IMR-90 (cell line): ENCODE data around the gene PDIA2. TPM values are rescaled to one million over a fixed set of nuclear protein-coding genes. Genes with fewer than 3 reads are reported as not detected.

Source experiments
- ATAC-seq: fragments of 200-7000 bp; cut with Tn5 transposase; 2 replicates; pipeline ENCODE4 v1.9.1; 2020; ENCODE audit warnings: low read depth, mild to moderate bottlenecking, moderate library complexity
- BruUV-seq: library from RNA; stranded (reverse); fragments of 400-500 nt; replicated peaks from 2 replicates; lab custom pipeline; 2021; lab: Mats Ljungman, UMichigan
- CTCF ChIA-PET: fragments of 300-600 bp; formaldehyde crosslinking; extraction: SDS; loops from one replicate; lab custom pipeline; 2021; ENCODE audit warnings: antibody characterized with exemption; lab: Yijun Ruan, JAX
- POLR2A ChIA-PET: fragments of 300-600 bp; sonication (Branson Sonifier 250); formaldehyde crosslinking; loops from one replicate; lab custom pipeline; 2022; ENCODE audit warnings: antibody characterized with exemption; ENCODE audit not compliant: unreplicated experiment; lab: Charles Lee
- DNase-seq: peaks from one replicate; pipeline ENCODE4 v3.0.0; 2013
- H2AFZ ChIP-seq: replicated peaks from 2 replicates; pipeline ENCODE3; 2013; ENCODE audit warnings: low read length, mild to moderate bottlenecking; ENCODE audit not compliant: poor library complexity
- H2AK5ac ChIP-seq: 2 replicates; pipeline ENCODE4 v1.6.1; 2013; ENCODE audit warnings: low read depth, low read length, inconsistent platforms
- H2AK9ac ChIP-seq: replicated peaks from 2 replicates; pipeline ENCODE3; 2013; ENCODE audit warnings: mild to moderate bottlenecking, low read depth, low read length, moderate library complexity; ENCODE audit not compliant: poor library complexity
- H2BK120ac ChIP-seq: 2 replicates; pipeline ENCODE4 v1.6.1; 2013; ENCODE audit warnings: low read depth, low read length, inconsistent platforms
- H2BK15ac ChIP-seq: 3 replicates; pipeline ENCODE4 v1.6.1; 2013; ENCODE audit warnings: low read depth, low read length, inconsistent platforms
- H2BK20ac ChIP-seq: 2 replicates; pipeline ENCODE4 v1.6.1; 2013; ENCODE audit warnings: low read depth, mild to moderate bottlenecking, inconsistent platforms, low read length, moderate library complexity
- H2BK5ac ChIP-seq: 2 replicates; pipeline ENCODE4 v1.6.1; 2013; ENCODE audit warnings: mild to moderate bottlenecking, low read depth, low read length, inconsistent platforms; ENCODE audit not compliant: poor library complexity, severe bottlenecking
- H3K14ac ChIP-seq: replicated peaks from 2 replicates; pipeline ENCODE4 v1.6.1; 2013; ENCODE audit warnings: low read depth, low read length, inconsistent platforms
- H3K18ac ChIP-seq: 2 replicates; pipeline ENCODE4 v1.6.1; 2013; ENCODE audit warnings: low read depth, low read length, control low read depth
- H3K23ac ChIP-seq: 2 replicates; pipeline ENCODE4 v1.6.1; 2013; ENCODE audit warnings: low read depth, low read length, inconsistent platforms
- H3K27ac ChIP-seq: 2 replicates; pipeline ENCODE4 v1.5.1; 2013; ENCODE audit warnings: mild to moderate bottlenecking, control low read depth, low read length; ENCODE audit not compliant: insufficient read depth
- H3K27me3 ChIP-seq: 2 replicates; pipeline ENCODE4 v1.6.1; 2013; ENCODE audit warnings: low read length; ENCODE audit not compliant: control insufficient read depth, insufficient read depth
- H3K36me3 ChIP-seq: 2 replicates; pipeline ENCODE4 v1.6.1; 2013; ENCODE audit warnings: low read length, mixed read lengths; ENCODE audit not compliant: control insufficient read depth, insufficient read depth
- H3K4ac ChIP-seq: 2 replicates; pipeline ENCODE4 v1.6.1; 2013; ENCODE audit warnings: low read depth, low read length, inconsistent platforms
- H3K4me1 ChIP-seq: 2 replicates; pipeline ENCODE4 v1.6.1; 2013; ENCODE audit warnings: low read length, mixed read lengths; ENCODE audit not compliant: control insufficient read depth, insufficient read depth
- H3K4me2 ChIP-seq: 2 replicates; pipeline ENCODE4 v1.6.1; 2013; ENCODE audit warnings: low read depth, mild to moderate bottlenecking, control low read depth, low read length, moderate library complexity
- H3K4me3 ChIP-seq: 2 replicates; pipeline ENCODE4 v1.5.1; 2013; ENCODE audit warnings: low read depth, mild to moderate bottlenecking, control low read depth, low read length, moderate library complexity; ENCODE audit not compliant: insufficient read depth
- H3K56ac ChIP-seq: 2 replicates; pipeline ENCODE4 v1.6.1; 2013; ENCODE audit warnings: low read length, inconsistent platforms; ENCODE audit not compliant: insufficient read depth; ENCODE audit errors: extremely low read depth
- H3K79me1 ChIP-seq, 2 experiments: 2 replicates each; pipeline ENCODE4 v1.6.1; 2013; ENCODE audit warnings: low read length in 2 of 2, inconsistent platforms in 1 of 2, low read depth in 1 of 2
- H3K9ac ChIP-seq: 2 replicates; pipeline ENCODE4 v1.6.1; 2013; ENCODE audit warnings: low read depth, low read length, control low read depth
- H3K9me1 ChIP-seq: 2 replicates; pipeline ENCODE4 v1.6.1; 2013; ENCODE audit warnings: low read length, inconsistent platforms; ENCODE audit not compliant: insufficient read depth
- H3K9me3 ChIP-seq: 2 replicates; pipeline ENCODE4 v1.6.1; 2013; ENCODE audit warnings: low read length; ENCODE audit not compliant: control insufficient read depth, insufficient read depth
- H4K20me1 ChIP-seq: 2 replicates; pipeline ENCODE4 v1.6.1; 2013; ENCODE audit warnings: low read length, inconsistent platforms; ENCODE audit not compliant: insufficient read depth
- H4K5ac ChIP-seq: 2 replicates; pipeline ENCODE4 v1.6.1; 2013; ENCODE audit warnings: mild to moderate bottlenecking, low read depth, low read length, control low read depth
- H4K8ac ChIP-seq, 2 experiments: 2 replicates each; pipeline ENCODE4 v1.6.1; 2013; ENCODE audit warnings: low read depth in 2 of 2, low read length in 2 of 2, control low read depth in 1 of 2, inconsistent platforms in 1 of 2
- H4K91ac ChIP-seq: 2 replicates; pipeline ENCODE4 v1.6.1; 2013; ENCODE audit warnings: low read depth, low read length, inconsistent platforms; ENCODE audit not compliant: insufficient read depth
- BHLHE40 ChIP-seq: fragments of 150-350 bp; IDR thresholded peaks from 2 replicates; pipeline ENCODE4 v1.6.1; 2016; ENCODE audit warnings: mild to moderate bottlenecking, low read depth, low read length
- CEBPB ChIP-seq: IDR thresholded peaks from 2 replicates; pipeline ENCODE4 v1.6.1; 2012; ENCODE audit warnings: low read depth, low read length, improper control_type of control experiment
- CHD1 ChIP-seq: IDR thresholded peaks from 2 replicates; pipeline ENCODE4 v1.6.1; 2012; ENCODE audit warnings: low read depth, low read length, improper control_type of control experiment
- CTCF ChIP-seq: conservative IDR thresholded peaks from 2 replicates; pipeline ENCODE4 v1.5.1; 2012; ENCODE audit warnings: mild to moderate bottlenecking, low read depth, low read length, improper control_type of control experiment
- ELK1 ChIP-seq: fragments of 150-350 bp; IDR thresholded peaks from 2 replicates; pipeline ENCODE4 v1.6.1; 2016; ENCODE audit warnings: low read depth, mild to moderate bottlenecking, low read length, moderate library complexity, borderline replicate concordance
- FOS ChIP-seq: fragments of 150-350 bp; IDR thresholded peaks from 2 replicates; pipeline ENCODE4 v1.6.1; 2016; ENCODE audit warnings: low read depth, low read length
- MAFK ChIP-seq: IDR thresholded peaks from 2 replicates; pipeline ENCODE4 v1.6.1; 2012; ENCODE audit warnings: low read depth, low read length, improper control_type of control experiment
- MAZ ChIP-seq: IDR thresholded peaks from 2 replicates; pipeline ENCODE4 v1.6.1; 2012; ENCODE audit warnings: low read depth, mild to moderate bottlenecking, low read length, improper control_type of control experiment, moderate library complexity, borderline replicate concordance
- MXI1 ChIP-seq: IDR thresholded peaks from 2 replicates; pipeline ENCODE4 v1.6.1; 2012; ENCODE audit warnings: low read depth, mild to moderate bottlenecking, low read length, moderate library complexity, borderline replicate concordance
- NFE2L2 ChIP-seq: fragments of 150-350 bp; IDR thresholded peaks from 2 replicates; pipeline ENCODE4 v1.6.1; 2016; ENCODE audit warnings: low read depth, mild to moderate bottlenecking, low read length
- POLR2A ChIP-seq: IDR thresholded peaks from 2 replicates; pipeline ENCODE4 v1.6.1; 2012; ENCODE audit warnings: mild to moderate bottlenecking, low read depth, low read length
- RAD21 ChIP-seq: IDR thresholded peaks from 2 replicates; pipeline ENCODE4 v1.6.1; 2012; ENCODE audit warnings: low read length, improper control_type of control experiment
- RCOR1 ChIP-seq: IDR thresholded peaks from 2 replicates; pipeline ENCODE4 v1.6.1; 2012; ENCODE audit warnings: mild to moderate bottlenecking, low read length, improper control_type of control experiment; ENCODE audit not compliant: insufficient replicate concordance
- RFX5 ChIP-seq: IDR thresholded peaks from 2 replicates; pipeline ENCODE4 v1.8.0; 2012; ENCODE audit warnings: low read depth, mild to moderate bottlenecking, low read length, moderate library complexity
- SMC3 ChIP-seq: fragments of 150-350 bp; IDR thresholded peaks from 2 replicates; pipeline ENCODE4 v1.6.1; 2016; ENCODE audit warnings: low read depth, mild to moderate bottlenecking, antibody characterized with exemption, low read length, moderate library complexity
- USF2 ChIP-seq: fragments of 150-350 bp; IDR thresholded peaks from 2 replicates; pipeline ENCODE4 v1.6.1; 2017; ENCODE audit warnings: mild to moderate bottlenecking, antibody characterized with exemption, low read length, low read depth
- WGBS, 2 experiments: methylation state at CpG; one replicate each; pipeline versions ENCODE4 v1.1.5 to v1.1.7; 2013; ENCODE audit warnings: missing lambda C conversion rate in 2 of 2; ENCODE audit not compliant: insufficient read length in 1 of 2; ENCODE audit errors: extremely low coverage in 2 of 2; 5-methylcytosine and 5-hydroxymethylcytosine counted together
- dilution Hi-C: fragments of 300-500 bp; cut with HindIII; formaldehyde crosslinking; loops from one replicate; pipeline ENCODE4 v1.14.3; 2018; ENCODE audit warnings: low sequenced_read_pairs; ENCODE audit not compliant: unreplicated experiment
- in situ Hi-C: fragments of 300-500 bp; cut with MboI; formaldehyde crosslinking; loops from 3 replicates; pipeline ENCODE4 v1.14.3; 2019; ENCODE audit warnings: low sequenced_read_pairs, inconsistent platforms, mixed read lengths
- intact Hi-C: fragments of 100-400 bp; cut with micrococcal nuclease; formaldehyde crosslinking; loops from 2 replicates; pipeline ENCODE4 v1.10.0; 2022
- polyA plus RNA-seq, 3 experiments: library from polyadenylated mRNA; depleted of rRNA; stranded (reverse); fragments of >200 nt; gene quantifications; 2 replicates each; pipeline ENCODE4 v1.2.3, GENCODE V29; 2012; ENCODE audit warnings: low replicate concordance in 1 of 3
- total RNA-seq: library from RNA; depleted of rRNA; stranded (reverse); fragments of >200 nt; gene quantifications from 2 replicates; pipeline ENCODE4 v1.2.3, GENCODE V29; 2012

The PDIA2 gene
- total and polyA plus RNA-seq, 2 of the 4 experiments (the other 2 are of a cell fraction), result 0.17 TPM; not detected in 1

- Histone ChIP-seq H3K23ac (no peak overlapping the region), H3K36me3 (peaks cover 50% of the 10 kb centered on the region), H4K91ac (no peak overlapping the region), H3K9me1 (no peaks in the 10 kb centered on the region), H2AK9ac (no peak overlapping the region), H4K8ac (no peak overlapping the region), H3K79me1 (no peaks in the 10 kb centered on the region), H3K27me3 (no peaks in the 10 kb centered on the region), H2BK20ac (no peak overlapping the region), H3K27ac (no peak overlapping the region), H3K4me3 (no peak overlapping the region), H2BK5ac (no peak overlapping the region), H3K56ac (no peak overlapping the region), H3K9ac (no peak overlapping the region), H2AFZ (no peak overlapping the region), H3K14ac (no peak overlapping the region), H4K5ac (no peak overlapping the region), H2BK15ac (no peak overlapping the region), H2BK120ac (no peak overlapping the region), H3K18ac (no peak overlapping the region), H3K9me3 (no peaks in the 10 kb centered on the region), H3K4me2 (no peak overlapping the region), H4K20me1 (no peaks in the 10 kb centered on the region; the same call in 1 of the 2 replicates), H3K4ac (no peak overlapping the region), H3K4me1 (no peaks in the 10 kb centered on the region), H2AK5ac (no peak overlapping the region)
- CTCF ChIA-PET, result no interaction called here
- 94% methylated on average over 10 of the region's 32 CpGs; no CpG with 5 or more reads in 1 of the 2 experiments for WGBS, 2 experiments
- intact Hi-C loops, result no loop called here
- no TSS peak for BruUV-seq
- POLR2A ChIA-PET, result no interaction called here
- dilution Hi-C loops, result no loop called here
- no peak for DNase-seq
- no peak for ATAC-seq
- no peak for TF ChIP-seq FOS
- TF ChIP-seq BHLHE40, result no peak
- no peak for TF ChIP-seq MAFK
- TF ChIP-seq MAZ, result no peak
- no peak for TF ChIP-seq CEBPB
- TF ChIP-seq SMC3, result no peak
- TF ChIP-seq NFE2L2, result no peak
- TF ChIP-seq RCOR1, result no peak
- TF ChIP-seq USF2, result no peak
- no peak for TF ChIP-seq MXI1
- no peak for TF ChIP-seq CHD1
- TF ChIP-seq CTCF, result no peak
- TF ChIP-seq RFX5, result no peak
- TF ChIP-seq POLR2A, result no peak
- no peak for TF ChIP-seq RAD21
- TF ChIP-seq ELK1, result no peak
- in situ Hi-C loops, result no loop called here
Observed at GRCh38 chr16:293043-293775, 10.2 kb downstream of the PDIA2 start.
